Thyroid gland (tissue), 4 donors: Measurements from ENCODE around the gene CECR2.

Source experiments
- CTCF ChIP-seq, 6 experiments: fragments of 200-600 bp in 3 of 6; fragments of 450-650 bp in 3 of 6; sonication (generic) in 3 of 6; IDR thresholded peaks; one replicate each; pipeline ENCODE4 v1.5.1; 2016 to 2019; ENCODE audit warnings: antibody characterized with exemption in 6 of 6, mild to moderate bottlenecking in 2 of 6, inconsistent platforms in 1 of 6, moderate library complexity in 1 of 6
- POLR2A ChIP-seq, 2 donors: fragments of 450-650 bp; IDR thresholded peaks; one replicate each; pipeline ENCODE4 v1.6.1; 2017; ENCODE audit warnings: antibody characterized with exemption in 2 of 2, mild to moderate bottlenecking in 2 of 2, moderate library complexity in 1 of 2

- TF ChIP-seq POLR2A (IDR thresholded peaks at IDR 0.05) (no peak), CTCF (IDR thresholded peaks at IDR 0.05) (no peak)
These were observed 7.7 kb downstream of the CECR2 start for GRCh38 chr22:17376950-17377349.
